ENCODE data around the gene SYCP3. TPM values are rescaled to one million over a fixed set of nuclear protein-coding genes. Genes with fewer than 3 reads are reported as not detected.

The SYCP3 gene
- polyA plus RNA-seq, 1 of the 3 experiments (the other 2 are of a cell fraction) = 0.07 TPM

GRCh38 chr12:101782273-101782731, 43.0 kb upstream of the SYCP3 start (continued):
- TF ChIP-seq REST (IDR thresholded peaks at IDR 0.05; ENCODE audit: low read depth, low read length) (no peak), GATA2 (CRISPR knock-in tag; IDR thresholded peaks at IDR 0.05) (no peak), RFX5 (IDR thresholded peaks at IDR 0.05; ENCODE audit: low read length) (no peak), IRF3 (IDR thresholded peaks at IDR 0.05; ENCODE audit: low read depth, low read length) (no peak), MEF2A (IDR thresholded peaks at IDR 0.05; ENCODE audit: borderline replicate concordance, low read depth) (no peak)

DNA sequence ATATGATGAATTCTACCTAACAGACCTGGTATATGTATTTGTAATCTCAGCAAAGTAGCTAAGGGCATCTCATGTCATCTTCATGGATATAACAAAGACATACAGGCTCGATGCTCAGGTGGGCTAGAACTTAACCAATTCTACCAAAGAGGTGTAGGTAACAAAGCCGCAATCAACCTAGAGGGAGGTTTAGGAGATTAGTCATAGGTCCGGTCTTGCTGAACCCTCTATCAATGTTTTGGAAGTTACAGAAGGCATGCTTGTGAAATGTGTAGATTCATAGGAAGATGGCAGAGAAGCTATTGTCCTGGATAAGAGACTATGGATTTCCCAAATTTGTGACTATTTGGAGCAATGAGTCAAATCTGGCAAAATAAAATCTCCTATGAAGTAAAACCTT, 42.6 kb upstream of the SYCP3 start:
- no peak for DNase-seq
- Histone ChIP-seq H3K79me2 (ENCODE audit: insufficient read depth) (no peaks in the 10 kb centered on the region), H3K36me3 (replicated peaks in 1 of 2; ENCODE audit: control insufficient read depth in 1 of 2, insufficient read depth in 2 of 2, low read length in 1 of 2) (peaks cover 6% of the 10 kb centered on the region in 2 experiments), H2AFZ (ENCODE audit: low read depth) (no peak overlapping the region), H3K27me3 (ENCODE audit: insufficient read depth) (no peaks in the 10 kb centered on the region), H3K9me3 (no peaks in the 10 kb centered on the region), H3K9me2 (no peaks in the 10 kb centered on the region), H3F3A (replicated peaks; ENCODE audit: insufficient read depth) (peaks cover 8% of the 10 kb centered on the region), H4K20me1 (ENCODE audit: insufficient read depth) (no peaks in the 10 kb centered on the region), H3K27ac (ENCODE audit: low read depth in 2 of 2, low read length in 1 of 2) (no peak overlapping the region), H3K4me1 (ENCODE audit: control insufficient read depth in 1 of 2, insufficient read depth in 2 of 2, low read depth in 1 of 2, low read length in 1 of 2) (no peaks in the 10 kb centered on the region), H3K4me3 (ENCODE audit: low read depth in 2 of 2, low read length in 1 of 2) (no peak overlapping the region), H3K9ac (no peak overlapping the region), H3K4me2 (no peak overlapping the region)
- 91% methylated on average over 3 of the region's 3 CpGs for WGBS (ENCODE audit: low lambda C conversion rate)
- CTCF ChIA-PET = no interaction called here
- POLR2A ChIA-PET = no interaction called here
- TF ChIP-seq RXRA (IDR thresholded peaks at IDR 0.05; ENCODE audit: borderline replicate concordance, low read depth) (no peak), ELF1 (IDR thresholded peaks at IDR 0.05) (no peak), USF1 (IDR thresholded peaks at IDR 0.05; ENCODE audit: borderline replicate concordance, low read depth) (no peak), RFX5 (IDR thresholded peaks at IDR 0.05; ENCODE audit: low read length) (no peak), GABPA (IDR thresholded peaks at IDR 0.05; ENCODE audit: low read depth) (no peak), MEF2A (IDR thresholded peaks at IDR 0.05; ENCODE audit: borderline replicate concordance, low read depth) (no peak), TEAD4 (IDR thresholded peaks at IDR 0.05; ENCODE audit: borderline replicate concordance, insufficient read depth) (no peak), RAD21 (IDR thresholded peaks at IDR 0.05; ENCODE audit: low read length) (no peak), TAF1 (IDR thresholded peaks at IDR 0.05; ENCODE audit: borderline replicate concordance, low read depth, low read length) (no peak), YY1 (IDR thresholded peaks at IDR 0.05; ENCODE audit: low read depth) (no peak), NFIC (IDR thresholded peaks at IDR 0.05; ENCODE audit: borderline replicate concordance) (no peak)
- TF ChIP-seq, protein P1, sequence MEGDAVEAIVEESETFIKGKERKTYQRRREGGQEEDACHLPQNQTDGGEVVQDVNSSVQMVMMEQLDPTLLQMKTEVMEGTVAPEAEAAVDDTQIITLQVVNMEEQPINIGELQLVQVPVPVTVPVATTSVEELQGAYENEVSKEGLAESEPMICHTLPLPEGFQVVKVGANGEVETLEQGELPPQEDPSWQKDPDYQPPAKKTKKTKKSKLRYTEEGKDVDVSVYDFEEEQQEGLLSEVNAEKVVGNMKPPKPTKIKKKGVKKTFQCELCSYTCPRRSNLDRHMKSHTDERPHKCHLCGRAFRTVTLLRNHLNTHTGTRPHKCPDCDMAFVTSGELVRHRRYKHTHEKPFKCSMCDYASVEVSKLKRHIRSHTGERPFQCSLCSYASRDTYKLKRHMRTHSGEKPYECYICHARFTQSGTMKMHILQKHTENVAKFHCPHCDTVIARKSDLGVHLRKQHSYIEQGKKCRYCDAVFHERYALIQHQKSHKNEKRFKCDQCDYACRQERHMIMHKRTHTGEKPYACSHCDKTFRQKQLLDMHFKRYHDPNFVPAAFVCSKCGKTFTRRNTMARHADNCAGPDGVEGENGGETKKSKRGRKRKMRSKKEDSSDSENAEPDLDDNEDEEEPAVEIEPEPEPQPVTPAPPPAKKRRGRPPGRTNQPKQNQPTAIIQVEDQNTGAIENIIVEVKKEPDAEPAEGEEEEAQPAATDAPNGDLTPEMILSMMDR (IDR thresholded peaks at IDR 0.05) = no peak
- TF ChIP-seq, protein P2, sequence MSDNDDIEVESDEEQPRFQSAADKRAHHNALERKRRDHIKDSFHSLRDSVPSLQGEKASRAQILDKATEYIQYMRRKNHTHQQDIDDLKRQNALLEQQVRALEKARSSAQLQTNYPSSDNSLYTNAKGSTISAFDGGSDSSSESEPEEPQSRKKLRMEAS (IDR thresholded peaks at IDR 0.05; ENCODE audit: low read depth) = no peak

Measured in SK-N-SH (cell line).